K562 (cell line): ENCODE results near the gene WNK2. TPM values are rescaled to one million over a fixed set of nuclear protein-coding genes. Genes with fewer than 3 reads are reported as not detected.

Experiments
- ATAC-seq: fragments of 200-7000 bp; cut with Tn5 transposase; 3 replicates; pipeline ENCODE4 v1.9.1; 2020; ENCODE audit warnings: moderate library complexity
- BruUV-seq: library from RNA; stranded (reverse); fragments of 400-500 nt; replicated peaks from 2 replicates; lab custom pipeline; 2021; lab: Mats Ljungman, UMichigan
- CTCF ChIA-PET: fragments of 300-600 bp; formaldehyde crosslinking; extraction: SDS; loops from one replicate; lab custom pipeline; 2021; ENCODE audit warnings: low intra/inter-chr PET ratio; lab: Yijun Ruan, JAX
- POLR2A ChIA-PET: fragments of 300-600, 350-650 bp; sonication (Branson Sonifier 250); formaldehyde crosslinking; extraction: SDS; loops from one replicate; lab custom pipeline; 2021; ENCODE audit warnings: antibody characterized with exemption, inconsistent platforms; lab: Yijun Ruan, JAX
- DNase-seq, 4 experiments: peaks; one replicate each; pipeline versions ENCODE4 v3.0.0 to v3.0.0-alpha.2; 2011 to 2018; ENCODE audit warnings: low spot score in 3 of 4, mixed read lengths in 3 of 4; ENCODE audit errors: extremely low read depth in 1 of 4
- FAIRE-seq: peaks from 2 replicates; lab custom pipeline; 2011; peaks lifted over from hg19 to GRCh38; lab: Jason Lieb, UNC
- H2AFZ ChIP-seq: 2 replicates; pipeline ENCODE4 v1.6.0; 2011; ENCODE audit warnings: low read depth, low read length, control low read depth, inconsistent platforms
- H3K27ac ChIP-seq: fragments of 200-600 bp; 3 replicates; pipeline ENCODE4 v1.8.0; 2011; ENCODE audit warnings: low read depth, mild to moderate bottlenecking, control low read depth, inconsistent platforms, low read length, moderate library complexity, mixed read lengths; ENCODE audit errors: extremely low read depth
- H3K27me3 ChIP-seq, 2 experiments: fragments of 300-600 bp in 1 of 2; 2 replicates in 1 of 2; 3 replicates in 1 of 2; pipeline versions ENCODE4 v1.6.0 to v1.8.0; 2011; ENCODE audit warnings: inconsistent platforms in 2 of 2, low read length in 2 of 2, mild to moderate bottlenecking in 1 of 2, mixed read lengths in 1 of 2, moderate library complexity in 1 of 2; ENCODE audit not compliant: control insufficient read depth in 2 of 2, insufficient read depth in 2 of 2
- H3K36me3 ChIP-seq: fragments of 300-600 bp; 3 replicates; pipeline ENCODE4 v1.8.0; 2011; ENCODE audit warnings: mild to moderate bottlenecking, low read length, inconsistent platforms; ENCODE audit not compliant: control insufficient read depth, insufficient read depth
- H3K4me1 ChIP-seq, 2 experiments: fragments of 200-600 bp in 1 of 2; replicated peaks in 1 of 2; 2 replicates in 1 of 2; 3 replicates in 1 of 2; pipeline versions ENCODE4 v1.5.1 to v1.8.0; 2011; ENCODE audit warnings: inconsistent platforms in 2 of 2, low read length in 2 of 2, mild to moderate bottlenecking in 1 of 2, mixed read lengths in 1 of 2, moderate library complexity in 1 of 2; ENCODE audit not compliant: control insufficient read depth in 2 of 2, insufficient read depth in 2 of 2
- H3K4me2 ChIP-seq: 2 replicates; pipeline ENCODE4 v1.6.1; 2011; ENCODE audit warnings: low read length, control low read depth, inconsistent platforms, mixed read lengths; ENCODE audit not compliant: insufficient read depth
- H3K4me3 ChIP-seq: fragments of 200-600 bp; sonication (generic), shearing (Covaris generic); 2 replicates; pipeline ENCODE4 v1.5.1; 2016; ENCODE audit warnings: control low read depth, inconsistent platforms
- H3K79me2 ChIP-seq: fragments of 200-600 bp; 3 replicates; pipeline ENCODE4 v1.8.0; 2011; ENCODE audit warnings: low read length, inconsistent platforms; ENCODE audit not compliant: control insufficient read depth, insufficient read depth
- H3K9ac ChIP-seq, 2 experiments: 2 replicates each; pipeline versions ENCODE4 v1.6.0 to v1.6.1; 2011; ENCODE audit warnings: low read depth in 2 of 2, low read length in 2 of 2, control low read depth in 1 of 2, inconsistent platforms in 1 of 2, mild to moderate bottlenecking in 1 of 2, mixed read lengths in 1 of 2; ENCODE audit not compliant: insufficient read depth in 1 of 2
- H3K9me1 ChIP-seq: one replicate; pipeline ENCODE4 v1.6.0; 2011; ENCODE audit warnings: inconsistent platforms, mild to moderate bottlenecking, low read length, moderate library complexity; ENCODE audit not compliant: control insufficient read depth, insufficient read depth
- H3K9me3 ChIP-seq: replicated peaks from 2 replicates; pipeline ENCODE4 v1.5.1; 2011; ENCODE audit warnings: low read depth, low read length, inconsistent platforms; ENCODE audit not compliant: control insufficient read depth, insufficient read depth
- H4K20me1 ChIP-seq: replicated peaks from 2 replicates; pipeline ENCODE4 v1.6.1; 2011; ENCODE audit warnings: low read length, inconsistent platforms, mixed read lengths; ENCODE audit not compliant: control insufficient read depth, insufficient read depth
- ATF3 ChIP-seq, 2 experiments: fragments of 450-650 bp in 1 of 2; sonication (generic) in 1 of 2; formaldehyde crosslinking in 1 of 2; IDR thresholded peaks in 1 of 2; conservative IDR thresholded peaks in 1 of 2; 2 replicates each; pipeline versions ENCODE4 v1.6.1 to v1.8.1; 2016 to 2023; ENCODE audit warnings: mild to moderate bottlenecking in 2 of 2, moderate library complexity in 2 of 2, inconsistent platforms in 1 of 2, missing genetic modification reagents in 1 of 2
- MXD1 ChIP-seq: fragments of 250-450 bp; sonication (Bioruptor Pico); IDR thresholded peaks from 2 replicates; pipeline ENCODE4 v1.8.0; 2021; ENCODE audit warnings: borderline replicate concordance, mild to moderate bottlenecking, moderate library complexity; ENCODE audit not compliant: poor library complexity, severe bottlenecking
- RB1 ChIP-seq: fragments of 450-650 bp; IDR thresholded peaks from 2 replicates; pipeline ENCODE4 v1.6.1; 2017; ENCODE audit warnings: low read depth, mild to moderate bottlenecking
- SFPQ ChIP-seq: fragments of 200-400 bp; formaldehyde crosslinking; IDR thresholded peaks from 2 replicates; pipeline ENCODE4 v1.6.1; 2017; ENCODE audit warnings: mild to moderate bottlenecking, low read depth, low read length, moderate library complexity
- SUPT5H ChIP-seq: fragments of 450-650 bp; IDR thresholded peaks from 2 replicates; pipeline ENCODE4 v1.6.1; 2016
- ZBTB12 ChIP-seq: fragments of 250-450 bp; sonication (Bioruptor Pico); IDR thresholded peaks from 2 replicates; pipeline ENCODE4 v1.4.0; 2020
- ZNF518B ChIP-seq: fragments of 250-450 bp; sonication (Bioruptor Pico); IDR thresholded peaks from 2 replicates; pipeline ENCODE4 v1.5.0; 2021; ENCODE audit warnings: mild to moderate bottlenecking, moderate library complexity
- WGBS: fragments of 100-300 bp; shearing (Covaris generic); methylation state at CpG from one replicate; pipeline ENCODE4 v1.1.6; 2016; ENCODE audit warnings: low coverage, mixed read lengths; ENCODE audit not compliant: insufficient coverage; ENCODE audit errors: missing lambda C conversion rate; 5-methylcytosine and 5-hydroxymethylcytosine counted together
- in situ Hi-C: fragments of 300-500 bp; cut with MboI; formaldehyde crosslinking; loops from 4 replicates; pipeline ENCODE4 v1.15.0; 2018; ENCODE audit warnings: inconsistent platforms, mixed read lengths
- intact Hi-C: fragments of 100-400 bp; cut with micrococcal nuclease; formaldehyde crosslinking; loops from 2 replicates; pipeline ENCODE4 v1.14.2; 2022
- polyA plus RNA-seq, 8 experiments: library from polyadenylated mRNA; depleted of rRNA in 4 of 8; stranded (reverse) in 5 of 8; unstranded in 3 of 8; fragments of >200 nt; fragmentation: Nextera tagmentation in 2 of 8; fragmentation: Illumina TruSeq in 1 of 8; extraction: Ambion mirVana in 2 of 8; extraction: Trizol in 1 of 8; gene quantifications; 2 replicates each; pipeline versions ENCODE4 v1.2.1 to v1.2.3, GENCODE V29; 2011 to 2014; ENCODE audit warnings: inconsistent platforms in 1 of 8, missing spikeins in 1 of 8
- total RNA-seq, 7 experiments: library from RNA; depleted of rRNA in 6 of 7; stranded (reverse); fragments of >200 nt in 6 of 7; fragmentation: Illumina TruSeq in 2 of 7; extraction: Trizol in 2 of 7; gene quantifications; 2 replicates each; pipeline versions ENCODE4 v1.2.1 to v1.2.3, GENCODE V29; 2011 to 2021; ENCODE audit warnings: low replicate concordance in 1 of 7

WNK2 gene
- total and polyA plus RNA-seq, 9 of the 15 experiments (the other 6 are each of a cell fraction or from before 2014, with no cell fraction given) = 0.36 to 3.3 (median 0.64) TPM; not detected in 2

GRCh38 chr9:93167838-93168237 lies 16.1 kb upstream of the WNK2 start (continued):
- no peak for TF ChIP-seq ZBTB12 (CRISPR knock-in tag)
- TF ChIP-seq SUPT5H = no peak
- TF ChIP-seq, all 486 proteins: peak for 0

- in situ Hi-C loops = no loop called here
- intact Hi-C loops = loop anchor here (10.0 kb wide), 1 partner anchor 396 kb away; no protein-coding TSS in a partner anchor
- BruUV-seq = no TSS peak
- TF ChIP-seq MXD1 (CRISPR knock-in tag) (no peak), SFPQ (no peak), RB1 (no peak), ZNF518B (no peak), ATF3 (IDR thresholded peaks at IDR 0.05) (no peak), ATF3 (CRISPR knock-in tag; conservative IDR thresholded peaks at IDR 0.05) (no peak)
- 0% methylated on average over 5 of the region's 5 CpGs for WGBS
- FAIRE-seq (no peak), DNase-seq (no peak), ATAC-seq (no peak)
- H3K27ac ChIP-seq = no peak overlapping the region
- H3K27me3 ChIP-seq = peaks cover 23 to 56% of the 10 kb centered on the region in 2 experiments
- CTCF ChIA-PET = no interaction called here
- H4K20me1 ChIP-seq = no peaks in the 10 kb centered on the region
- POLR2A ChIA-PET = no interaction called here
- H3K36me3 ChIP-seq = no peaks in the 10 kb centered on the region
- no peak overlapping the region for H3K9ac ChIP-seq
- no peaks in the 10 kb centered on the region for H3K9me1 ChIP-seq
- no peak overlapping the region for H2AFZ ChIP-seq
- no peak overlapping the region for H3K4me3 ChIP-seq
- H3K9me3 ChIP-seq = no peaks in the 10 kb centered on the region
- H3K79me2 ChIP-seq = no peaks in the 10 kb centered on the region
- H3K4me1 ChIP-seq = peaks cover 4 to 8% of the 10 kb centered on the region in 2 experiments; a peak in 3 of 5 replicates
- H3K4me2 ChIP-seq = no peak overlapping the region
Measured at GRCh38 chr9:93168581-93168980, 15.4 kb upstream of the WNK2 start.
